Measurements from ENCODE around the gene MAPK9.

Gene MAPK9

GRCh38 chr5:180291234-180291940 lies 496 bp downstream of the MAPK9 start:
- DNase-seq: no peak

DNA sequence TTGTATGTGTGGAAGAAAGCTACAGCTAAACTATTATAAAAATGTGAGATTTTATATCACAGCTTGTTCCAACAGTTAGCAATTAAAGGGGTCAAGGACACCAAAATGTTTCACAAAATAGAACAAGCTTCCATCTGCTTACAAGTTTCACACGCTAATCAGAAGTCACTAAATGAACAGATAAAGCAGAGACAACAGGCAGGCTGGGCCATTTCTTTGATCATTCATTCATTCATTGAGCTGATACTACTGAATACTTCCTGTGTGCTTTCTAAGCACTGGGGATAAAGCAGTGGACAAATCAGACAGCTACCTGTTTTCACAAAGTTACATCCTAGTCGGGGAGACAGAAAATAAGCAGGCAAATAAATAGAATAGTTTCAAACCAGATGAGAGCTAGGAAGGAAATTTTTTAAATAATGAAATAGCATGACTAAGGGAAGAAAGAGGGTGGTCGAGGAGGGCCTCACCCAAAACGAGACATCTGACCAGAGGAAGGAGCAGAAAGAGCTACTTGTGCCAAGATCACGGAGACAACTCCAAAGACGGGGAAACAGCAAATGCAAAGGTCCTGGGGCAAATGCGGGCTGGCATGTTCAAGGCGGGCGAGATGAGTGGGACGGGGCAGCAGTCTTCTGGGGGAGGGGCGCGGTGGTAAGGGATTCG lies 1.2 kb downstream of the MAPK9 start:
- DNase-seq: no peak

- no peak for DNase-seq
Observed at GRCh38 chr5:180289966-180290365, 1.9 kb downstream of the MAPK9 start.

DNA sequence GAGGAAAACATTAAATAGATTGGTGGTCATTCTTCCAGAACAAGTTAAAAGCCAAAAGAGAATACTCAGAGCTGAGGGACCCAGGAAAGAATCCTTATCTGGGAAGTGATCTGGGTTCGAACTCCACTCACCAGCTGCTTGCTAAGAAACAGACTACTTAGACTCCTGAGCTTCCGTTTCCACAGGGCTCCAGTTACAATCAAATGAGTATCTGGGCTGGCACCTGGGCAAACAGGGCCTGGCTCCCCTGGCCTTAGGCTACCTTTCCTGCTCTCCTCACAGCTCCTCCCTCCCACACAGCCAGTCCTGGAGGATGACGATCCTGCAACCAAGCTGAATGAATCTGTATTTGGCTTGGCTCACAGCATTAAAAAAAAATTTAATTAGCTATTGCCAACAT lies 2.5 kb downstream of the MAPK9 start:
- no peak for DNase-seq

DNA sequence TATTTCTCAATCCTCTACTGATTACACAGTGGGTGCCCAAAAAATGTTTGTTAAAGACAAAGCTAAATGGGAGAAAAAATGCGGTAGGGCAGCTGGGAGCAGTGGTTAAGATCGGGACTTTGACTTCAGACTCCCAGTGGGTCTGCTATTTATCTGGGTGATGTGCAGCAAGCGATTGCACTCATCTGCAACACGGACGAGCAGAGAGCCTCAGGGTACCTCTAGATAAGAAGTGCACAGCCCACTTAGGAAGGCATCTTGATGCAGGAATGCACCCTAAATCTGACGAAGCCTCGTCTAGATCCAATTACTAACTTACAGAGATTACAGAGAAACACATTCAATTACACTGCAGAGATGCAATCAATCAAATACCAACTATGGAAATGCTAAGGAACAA lies 4.0 kb downstream of the MAPK9 start:
- no peak for DNase-seq

- no peak for DNase-seq
Observed at GRCh38 chr5:180287404-180287803, 4.5 kb downstream of the MAPK9 start.

- DNase-seq: no peak
Observed at GRCh38 chr5:180284149-180284548, 7.7 kb downstream of the MAPK9 start.

GRCh38 chr5:180283026-180283615 lies 8.8 kb downstream of the MAPK9 start:
- DNase-seq: no peak

DNA sequence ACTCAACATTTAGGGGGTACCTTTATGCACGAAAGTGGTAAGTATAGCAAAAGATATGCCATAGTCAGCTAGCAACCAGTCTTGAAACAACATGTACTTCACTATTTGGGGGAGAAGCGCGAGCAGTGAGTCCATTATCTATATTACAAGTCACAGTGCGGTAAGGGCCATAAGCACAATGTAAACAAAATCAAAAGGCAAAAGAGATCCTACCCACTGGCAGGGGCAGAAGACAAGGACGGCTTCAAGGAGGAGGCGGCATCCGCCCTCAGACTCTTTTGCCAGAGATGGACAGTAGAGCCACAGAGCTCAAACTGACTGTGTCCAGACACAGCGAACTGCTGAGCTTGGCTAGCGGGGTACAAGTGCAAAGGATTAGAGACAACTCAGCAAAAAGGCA lies 9.6 kb downstream of the MAPK9 start:
- DNase-seq: no peak

DNA sequence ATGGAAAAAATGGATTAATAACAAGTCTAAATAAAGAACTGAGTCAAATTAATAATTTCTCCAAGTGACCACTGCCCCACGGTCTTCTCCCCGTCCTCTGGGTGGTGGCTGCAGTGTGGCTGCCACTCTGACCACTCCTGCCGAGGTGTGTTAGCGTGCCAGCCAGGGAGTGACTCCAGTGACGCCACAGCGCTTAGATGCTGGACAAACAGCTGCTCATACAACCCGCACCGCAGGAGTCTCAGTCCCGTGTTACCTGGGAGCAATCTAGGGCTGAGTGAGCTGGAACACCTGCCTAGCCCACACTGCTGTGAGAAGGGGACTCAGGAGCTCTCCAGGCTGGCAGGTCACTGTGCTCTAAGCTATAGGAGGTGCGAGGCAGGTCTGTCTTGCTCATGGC lies 10.2 kb downstream of the MAPK9 start:
- DNase-seq: no peak

GRCh38 chr5:180274695-180275094 lies 17.2 kb downstream of the MAPK9 start:
- DNase-seq: no peak

- DNase-seq: no peak
Observed at GRCh38 chr5:180271221-180271620, 20.7 kb downstream of the MAPK9 start.

DNA sequence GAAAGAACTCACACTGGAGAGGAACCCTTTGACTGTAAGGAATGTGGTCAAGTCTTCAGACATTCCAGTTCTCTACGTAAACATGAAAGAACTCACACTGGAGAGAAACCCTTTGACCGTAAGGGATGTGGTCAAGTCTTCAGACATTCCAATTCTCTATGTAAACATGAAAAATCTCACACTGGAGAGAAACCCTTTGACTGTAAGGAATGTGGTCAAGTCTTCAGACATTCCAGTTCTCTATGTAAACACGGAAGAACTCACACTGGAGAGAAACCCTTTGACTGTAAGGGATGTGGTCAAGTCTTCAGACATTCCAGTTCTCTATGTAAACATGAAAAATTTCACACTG lies 32.6 kb downstream of the MAPK9 start:
- DNase-seq: peak; percentile 6

GRCh38 chr5:180253036-180253824 lies 38.7 kb downstream of the MAPK9 start:
- DNase-seq: no peak

DNA sequence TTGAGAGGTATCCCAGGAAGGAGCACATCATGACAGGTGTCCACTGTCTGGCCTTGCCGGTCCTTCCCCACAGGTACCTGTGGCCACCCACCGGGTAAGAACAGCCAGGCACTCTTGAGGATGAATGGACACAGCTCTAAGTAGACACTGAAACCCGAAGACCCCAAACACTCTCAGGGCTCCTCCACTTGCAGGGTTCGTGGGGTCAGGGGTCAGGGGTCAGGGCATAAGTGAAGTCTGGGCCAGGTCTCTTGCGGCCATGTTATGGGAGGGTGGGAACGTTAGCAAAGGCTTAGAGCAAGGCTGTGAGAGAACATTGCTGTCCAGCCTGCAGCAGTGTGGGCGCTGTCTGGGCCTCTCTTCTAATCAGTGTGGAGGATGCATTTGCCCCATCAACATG lies 40.0 kb downstream of the MAPK9 start:
- no peak for DNase-seq

DNA sequence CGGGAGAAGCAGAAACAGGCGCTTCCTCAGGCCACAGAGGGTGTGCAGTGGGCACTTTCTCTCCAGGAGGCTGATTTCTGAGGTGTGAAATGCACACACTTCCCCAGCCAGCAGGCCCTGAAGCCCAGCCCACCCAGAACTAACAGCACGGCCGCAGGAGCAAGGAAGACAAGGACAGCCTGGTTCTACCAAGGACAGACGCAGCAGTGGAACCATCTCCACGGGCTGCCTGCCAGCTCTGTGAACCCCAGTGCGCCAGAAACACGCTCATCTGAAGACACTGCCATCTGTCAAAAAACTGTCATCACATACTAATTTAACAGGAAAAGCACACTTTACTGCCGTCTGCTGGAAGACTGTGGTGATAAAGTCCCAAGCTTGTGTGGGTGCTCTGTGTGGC lies 40.7 kb downstream of the MAPK9 start:
- DNase-seq: no peak

- DNase-seq: no peak
Observed at GRCh38 chr5:180250329-180250728, 41.6 kb downstream of the MAPK9 start.

DNA sequence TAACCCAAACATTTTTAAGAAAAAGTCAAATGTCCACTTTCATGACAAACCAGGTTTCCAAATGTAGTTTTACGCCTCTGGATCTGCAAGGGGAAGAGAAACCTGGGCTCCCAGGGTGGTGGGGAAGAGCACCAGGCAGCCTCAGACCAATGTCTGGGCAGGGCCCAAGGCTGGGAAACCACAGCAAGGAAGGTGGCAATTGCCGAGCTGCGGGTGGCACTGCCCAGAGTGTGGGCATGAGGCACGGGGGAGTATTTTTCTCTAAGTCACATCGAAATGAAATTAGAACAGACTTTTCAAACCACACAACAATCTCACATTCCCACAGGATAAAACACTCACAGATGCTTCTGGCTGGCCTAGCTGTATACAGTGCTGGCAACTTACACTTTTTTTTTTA lies 50.3 kb downstream of the MAPK9 start:
- no peak for DNase-seq

DNA sequence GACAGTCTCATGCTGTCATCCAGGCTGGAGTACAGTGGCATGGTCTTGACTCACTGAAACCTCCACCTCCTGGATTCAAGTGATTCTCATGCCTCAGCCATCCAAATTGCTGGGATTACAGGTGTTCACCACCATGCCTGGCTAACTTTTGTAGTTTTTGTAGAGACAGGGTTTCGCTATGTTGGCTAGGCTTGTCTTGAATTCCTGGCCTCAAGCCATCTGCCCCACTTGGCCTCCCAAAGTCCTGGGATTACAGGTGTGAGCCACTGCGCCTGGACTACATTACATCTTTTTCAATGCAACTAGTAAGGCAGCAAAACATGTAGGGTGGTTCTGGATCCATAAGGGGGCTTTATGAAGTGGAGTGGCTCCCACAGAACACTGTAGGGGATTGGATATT lies 53.3 kb downstream of the MAPK9 start:
- DNase-seq: no peak

DNA sequence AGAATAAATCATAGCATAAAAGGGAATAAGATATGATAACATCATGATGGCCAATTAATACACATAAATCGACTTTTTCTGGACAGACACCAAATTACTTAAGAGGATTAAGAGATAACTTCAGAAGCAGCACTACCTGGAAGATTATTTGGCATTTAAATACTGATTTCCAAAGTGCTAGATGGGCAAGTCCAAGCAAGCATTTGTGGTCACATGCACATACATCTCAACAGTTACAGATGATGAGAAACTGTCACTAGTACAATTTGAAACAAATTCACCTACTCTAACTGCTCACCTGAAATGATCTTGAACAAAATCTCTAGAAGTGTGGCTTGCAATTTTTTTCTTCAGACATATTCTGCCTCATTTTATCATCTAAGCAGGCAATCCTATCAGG lies 56.0 kb downstream of the MAPK9 start:
- no peak for DNase-seq

- no peak for DNase-seq
Observed at GRCh38 chr5:180235077-180235476, 56.8 kb downstream of the MAPK9 start.

GRCh38 chr5:180234271-180234670 lies 57.6 kb downstream of the MAPK9 start:
- no peak for DNase-seq

- no peak for DNase-seq
Observed at GRCh38 chr5:180233729-180234128, 58.2 kb downstream of the MAPK9 start.

- no peak for DNase-seq
Observed at GRCh38 chr5:180230017-180230416, 61.9 kb downstream of the MAPK9 start.

All from fibroblast of skin of right quadriceps (primary cell).